Globus pallidus (tissue), 1 donor: ENCODE measurements around the gene URI1.
"Not testable (repeated sequence)": the region's sequence is repeated elsewhere in the genome, so short reads cannot be mapped to it uniquely, and the experiment has no call there.

Experiments used
- DNase-seq: peaks from one replicate; pipeline ENCODE4 v3.0.0-alpha.2; 2015; ENCODE audit warnings: low spot score

URI1 gene

GRCh38 chr19:30023330-30023729 lies 81.3 kb downstream of the URI1 start:
- no peak for DNase-seq

GRCh38 chr19:30024091-30024490 lies 82.1 kb downstream of the URI1 start:
- no peak for DNase-seq

GRCh38 chr19:30026933-30027332 lies 84.9 kb downstream of the URI1 start:
- no peak for DNase-seq

GRCh38 chr19:30028118-30028991 lies 86.3 kb downstream of the URI1 start:
- no peak for DNase-seq

GRCh38 chr19:30028992-30029343 lies 86.9 kb downstream of the URI1 start:
- DNase-seq: no peak

- DNase-seq: no peak
Observed at GRCh38 chr19:30029721-30030510, 87.9 kb downstream of the URI1 start.

GRCh38 chr19:30034321-30034720 lies 92.3 kb downstream of the URI1 start:
- no peak for DNase-seq

- DNase-seq: no peak
Observed at GRCh38 chr19:30036154-30037129, 94.4 kb downstream of the URI1 start.

- DNase-seq: no peak
Observed at GRCh38 chr19:30037835-30038234, 95.8 kb downstream of the URI1 start.

- not testable (repeated sequence) for DNase-seq
Observed at GRCh38 chr19:30041931-30042330, 99.9 kb downstream of the URI1 start.

- not testable (repeated sequence) for DNase-seq
Observed at GRCh38 chr19:30043008-30043407, 101.0 kb downstream of the URI1 start.

- no peak for DNase-seq
Observed at GRCh38 chr19:30044273-30045248, 102.5 kb downstream of the URI1 start.

GRCh38 chr19:30046522-30046921 lies 104.5 kb downstream of the URI1 start:
- peak; percentile 74 for DNase-seq

GRCh38 chr19:30047432-30047831 lies 105.4 kb downstream of the URI1 start:
- DNase-seq: peak; percentile 36

- peak; percentile 88 for DNase-seq
Observed at GRCh38 chr19:30049226-30049625, 107.2 kb downstream of the URI1 start.

- peak; percentile 50 for DNase-seq
Observed at GRCh38 chr19:30049846-30050667, 108.0 kb downstream of the URI1 start.

- DNase-seq: no peak
Observed at GRCh38 chr19:30052122-30053075, 110.4 kb downstream of the URI1 start.

- DNase-seq: no peak
Observed at GRCh38 chr19:30053558-30053957, 111.5 kb downstream of the URI1 start.

- no peak for DNase-seq
Observed at GRCh38 chr19:30054210-30054609, 112.2 kb downstream of the URI1 start.
